H1 (cell line): ENCODE results near the gene MUC2. TPM values are rescaled to one million over a fixed set of nuclear protein-coding genes. Genes with fewer than 3 reads are reported as not detected.

ENCODE experiments used
- polyA plus RNA-seq, 7 experiments: library from polyadenylated mRNA; depleted of rRNA in 3 of 7; stranded (reverse) in 5 of 7; unstranded in 2 of 7; fragments of >200 nt in 5 of 7; fragments of 200-250 nt in 2 of 7; gene quantifications; 1 replicate in 5 of 7; 2 replicates in 1 of 7; 4 replicates in 1 of 7; pipeline versions ENCODE4 v1.2.1 to v1.2.3, GENCODE V29; 2011 to 2013; ENCODE audit warnings: missing spikeins in 2 of 7, mixed read lengths in 2 of 7
- total RNA-seq: library from RNA; stranded (reverse); fragmentation: NEBNext Ultra II Directional; extraction: Animal tissue kit (Norgen Biotek cat#: 25700); gene quantifications from 2 replicates; pipeline ENCODE4 v1.2.1, GENCODE V29; 2021
- TF ChIP-seq, protein P1 (sequence below): IDR thresholded peaks from 2 replicates; pipeline ENCODE4 v1.6.1; 2012; ENCODE audit warnings: inconsistent platforms

Gene MUC2
- total and polyA plus RNA-seq, 2 of the 8 experiments (the other 6 are each of a cell fraction or from before 2014, with no cell fraction given): not detected

DNA sequence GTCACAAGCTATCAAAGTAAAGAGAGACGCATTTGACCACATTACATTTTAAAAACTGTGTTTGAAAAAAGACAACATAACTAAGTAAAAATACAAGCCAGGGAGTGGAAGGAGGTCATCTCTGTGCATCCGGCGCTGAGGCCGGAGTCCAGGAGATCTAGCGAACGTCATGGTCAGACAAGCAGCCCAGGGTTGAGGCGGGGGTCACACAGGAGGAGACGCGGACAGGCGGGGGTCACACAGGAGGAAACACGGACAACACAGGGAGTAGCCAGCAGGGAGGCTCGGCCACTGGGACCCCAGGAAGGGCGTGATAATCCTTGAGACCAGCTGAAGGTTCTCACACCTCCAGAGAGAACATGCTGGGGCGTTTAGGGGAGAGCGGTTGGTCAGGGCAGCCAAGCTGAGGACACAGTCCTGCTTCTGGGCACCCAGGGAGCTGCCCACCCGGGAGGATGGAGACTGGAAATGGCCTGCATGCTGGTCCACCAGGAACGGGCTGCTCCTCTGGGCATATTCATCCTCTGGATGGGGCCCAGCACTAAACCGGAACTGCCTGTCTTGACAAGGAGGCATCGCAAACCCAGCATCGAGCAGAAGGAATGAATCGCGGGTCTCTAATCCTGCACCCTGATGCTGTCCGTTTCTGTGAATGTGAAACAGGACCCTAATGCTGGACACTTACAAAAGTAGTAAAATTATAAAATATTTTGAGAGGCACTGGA is 42.2 kb downstream of the MUC2 start (continued):
- TF ChIP-seq, protein P1, sequence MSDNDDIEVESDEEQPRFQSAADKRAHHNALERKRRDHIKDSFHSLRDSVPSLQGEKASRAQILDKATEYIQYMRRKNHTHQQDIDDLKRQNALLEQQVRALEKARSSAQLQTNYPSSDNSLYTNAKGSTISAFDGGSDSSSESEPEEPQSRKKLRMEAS: no peak
